ENCODE measurements around the gene IL17C. TPM values are rescaled to one million over a fixed set of nuclear protein-coding genes. Genes with fewer than 3 reads are reported as not detected.

The IL17C gene
- total RNA-seq, 4 donors from 2014 or later: not detected

DNA sequence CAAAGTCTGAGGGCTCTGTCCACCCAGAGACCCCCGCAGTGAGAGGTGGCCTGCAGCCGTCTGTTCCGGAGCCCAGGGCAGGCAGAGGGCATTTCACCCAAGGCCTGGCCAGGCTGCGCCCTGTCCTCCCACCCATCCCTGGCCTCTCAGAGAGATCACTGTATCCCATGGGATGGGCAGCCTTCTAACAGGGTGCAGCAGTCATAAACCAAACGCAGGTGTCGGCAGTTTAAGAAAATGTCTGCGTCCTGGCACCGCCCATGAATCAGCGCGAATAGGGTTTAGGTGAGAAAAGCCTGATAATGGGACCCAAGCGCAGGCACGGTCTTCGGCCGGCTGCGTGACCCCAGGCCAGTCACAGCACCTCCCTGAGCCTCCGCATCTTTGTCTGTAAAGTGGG is 7.1 kb downstream of the IL17C start:
- no peaks in the 10 kb centered on the region for H3K9me3 ChIP-seq
- no peaks in the 10 kb centered on the region for H3K27me3 ChIP-seq
- H3K4me1 ChIP-seq: no peaks in the 10 kb centered on the region
- no peaks in the 10 kb centered on the region for H3K36me3 ChIP-seq
- DNase-seq: no peak
- H3K27ac ChIP-seq: no peak overlapping the region
- intact Hi-C loops (cut with DNase I; ENCODE audit: low total_unique reads): no loop called here
- no peak overlapping the region for H3K4me3 ChIP-seq
- TF ChIP-seq, protein P1, sequence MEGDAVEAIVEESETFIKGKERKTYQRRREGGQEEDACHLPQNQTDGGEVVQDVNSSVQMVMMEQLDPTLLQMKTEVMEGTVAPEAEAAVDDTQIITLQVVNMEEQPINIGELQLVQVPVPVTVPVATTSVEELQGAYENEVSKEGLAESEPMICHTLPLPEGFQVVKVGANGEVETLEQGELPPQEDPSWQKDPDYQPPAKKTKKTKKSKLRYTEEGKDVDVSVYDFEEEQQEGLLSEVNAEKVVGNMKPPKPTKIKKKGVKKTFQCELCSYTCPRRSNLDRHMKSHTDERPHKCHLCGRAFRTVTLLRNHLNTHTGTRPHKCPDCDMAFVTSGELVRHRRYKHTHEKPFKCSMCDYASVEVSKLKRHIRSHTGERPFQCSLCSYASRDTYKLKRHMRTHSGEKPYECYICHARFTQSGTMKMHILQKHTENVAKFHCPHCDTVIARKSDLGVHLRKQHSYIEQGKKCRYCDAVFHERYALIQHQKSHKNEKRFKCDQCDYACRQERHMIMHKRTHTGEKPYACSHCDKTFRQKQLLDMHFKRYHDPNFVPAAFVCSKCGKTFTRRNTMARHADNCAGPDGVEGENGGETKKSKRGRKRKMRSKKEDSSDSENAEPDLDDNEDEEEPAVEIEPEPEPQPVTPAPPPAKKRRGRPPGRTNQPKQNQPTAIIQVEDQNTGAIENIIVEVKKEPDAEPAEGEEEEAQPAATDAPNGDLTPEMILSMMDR (IDR thresholded peaks at IDR 0.05): no peak
- TF ChIP-seq POLR2A (IDR thresholded peaks at IDR 0.05): no peak

DNA sequence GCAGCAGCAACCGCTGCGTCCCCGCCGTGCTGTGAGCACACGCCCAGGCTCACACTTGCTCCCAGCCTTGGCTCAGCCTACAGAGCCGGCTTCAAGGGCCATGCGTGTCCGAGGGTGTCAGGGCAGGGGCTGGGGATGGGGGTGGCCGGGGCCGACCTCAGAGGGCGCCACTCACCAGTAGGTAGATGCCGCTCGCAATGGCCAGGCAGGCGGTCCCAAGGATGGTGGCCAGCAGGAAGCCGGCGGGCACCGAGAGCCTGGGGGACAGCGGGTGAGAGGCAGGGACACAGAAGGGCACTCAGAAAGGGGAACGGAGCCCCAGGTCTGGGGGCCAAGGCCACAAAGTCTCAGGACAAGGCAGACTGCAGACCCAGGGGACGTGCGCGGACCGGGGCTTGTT is 7.6 kb downstream of the IL17C start:
- intact Hi-C loops (cut with DNase I; ENCODE audit: low total_unique reads): no loop called here
- no peaks in the 10 kb centered on the region for H3K9me3 ChIP-seq
- no peak overlapping the region for H3K27ac ChIP-seq
- no peaks in the 10 kb centered on the region for H3K36me3 ChIP-seq
- no peaks in the 10 kb centered on the region for H3K4me1 ChIP-seq
- TF ChIP-seq, protein P1 (IDR thresholded peaks at IDR 0.05): no peak
- TF ChIP-seq POLR2A (IDR thresholded peaks at IDR 0.05): no peak
- no peaks in the 10 kb centered on the region for H3K27me3 ChIP-seq
- H3K4me3 ChIP-seq: no peak overlapping the region
- no peak for DNase-seq

DNA sequence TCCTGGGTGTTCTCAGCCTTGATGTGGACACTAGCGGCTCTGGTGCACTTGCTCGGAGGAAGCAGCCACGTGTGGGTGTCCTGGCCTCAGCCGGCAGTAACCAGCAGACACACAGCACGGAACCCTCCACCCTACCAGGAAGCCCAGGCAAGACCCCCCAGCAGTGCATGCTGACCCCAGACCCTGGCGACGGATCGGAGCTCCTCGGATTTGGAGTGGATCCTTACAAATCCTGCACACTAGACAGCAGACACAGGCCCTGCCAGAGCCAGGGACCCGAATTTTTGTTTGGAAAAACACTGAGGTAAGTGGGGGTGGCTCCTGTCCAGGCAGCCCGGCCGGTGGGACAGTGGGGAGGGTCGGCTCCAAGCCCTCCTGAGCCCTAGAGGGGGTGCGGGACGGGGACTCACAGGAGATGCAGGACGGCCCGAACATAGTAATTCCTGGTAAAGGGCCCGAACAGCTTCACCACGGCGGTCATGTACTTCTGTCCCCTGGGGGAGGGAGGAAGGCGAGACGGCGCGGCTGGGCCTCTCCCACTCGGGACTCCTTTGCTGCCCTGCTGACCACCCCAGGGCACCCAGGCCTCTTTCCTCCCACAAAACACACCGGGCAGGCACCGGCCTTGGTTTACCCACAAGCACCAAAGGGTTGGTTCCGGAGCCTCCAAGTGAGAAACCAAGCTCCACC is 8.1 kb downstream of the IL17C start:
- DNase-seq: no peak
- no peaks in the 10 kb centered on the region for H3K36me3 ChIP-seq
- intact Hi-C loops (cut with DNase I; ENCODE audit: low total_unique reads): no loop called here
- no peaks in the 10 kb centered on the region for H3K27me3 ChIP-seq
- no peaks in the 10 kb centered on the region for H3K9me3 ChIP-seq
- H3K4me3 ChIP-seq: no peak overlapping the region
- H3K27ac ChIP-seq: no peak overlapping the region
- H3K4me1 ChIP-seq: no peaks in the 10 kb centered on the region
- no peak for TF ChIP-seq POLR2A (IDR thresholded peaks at IDR 0.05)

DNA sequence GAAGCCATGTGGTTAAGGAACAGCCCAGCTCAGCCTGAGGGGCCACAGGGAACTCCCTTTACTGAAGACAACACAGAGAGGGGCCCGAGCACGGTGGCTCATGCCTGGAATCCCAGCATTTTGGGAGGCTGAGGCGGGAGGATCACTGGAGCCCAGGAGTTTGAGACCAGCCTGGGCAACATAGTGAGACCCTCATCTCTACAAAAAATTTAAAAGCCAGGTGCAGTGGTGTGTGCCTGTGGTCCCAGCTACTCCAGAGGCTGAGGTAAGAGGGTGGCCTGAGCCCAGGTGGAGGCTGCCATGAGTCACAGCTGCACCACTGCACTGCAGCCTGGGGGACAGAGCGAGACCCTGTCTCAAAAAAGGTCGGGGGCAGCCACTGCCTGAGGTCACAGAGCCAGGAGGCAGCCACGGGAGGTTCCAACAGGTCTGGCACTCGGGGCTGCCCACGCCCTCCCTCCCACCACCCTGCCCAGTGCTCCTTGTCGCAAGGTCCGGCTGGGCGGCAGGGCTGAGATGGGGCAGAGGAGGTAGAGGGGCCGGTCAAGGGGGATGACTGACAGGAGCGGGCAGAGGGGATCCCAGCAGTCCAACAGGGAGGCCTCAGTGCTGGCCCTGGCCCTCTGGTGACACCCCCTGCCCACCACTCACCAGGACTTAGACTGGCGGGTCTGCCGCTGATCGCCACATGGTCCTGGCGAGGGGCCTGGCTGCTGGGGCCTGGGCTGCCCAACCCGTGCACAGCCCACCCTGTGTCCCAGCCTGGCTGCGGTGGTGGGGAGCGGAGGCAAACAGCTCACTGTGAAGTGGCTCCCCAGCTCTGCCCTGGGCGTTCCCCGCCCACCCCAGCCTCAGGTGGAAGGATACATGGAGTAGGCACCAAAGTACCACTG is 9.1 kb downstream of the IL17C start:
- Histone ChIP-seq H3K27me3 (no peaks in the 10 kb centered on the region), H3K36me3 (no peaks in the 10 kb centered on the region), H3K9me3 (no peaks in the 10 kb centered on the region), H3K4me3 (no peak overlapping the region), H3K4me1 (no peaks in the 10 kb centered on the region), H3K27ac (no peak overlapping the region)
- TF ChIP-seq, protein P1 (IDR thresholded peaks at IDR 0.05): no peak
- no peak for TF ChIP-seq POLR2A (IDR thresholded peaks at IDR 0.05)
- no peak for DNase-seq
- intact Hi-C loops (cut with DNase I; ENCODE audit: low total_unique reads): no loop called here

DNA sequence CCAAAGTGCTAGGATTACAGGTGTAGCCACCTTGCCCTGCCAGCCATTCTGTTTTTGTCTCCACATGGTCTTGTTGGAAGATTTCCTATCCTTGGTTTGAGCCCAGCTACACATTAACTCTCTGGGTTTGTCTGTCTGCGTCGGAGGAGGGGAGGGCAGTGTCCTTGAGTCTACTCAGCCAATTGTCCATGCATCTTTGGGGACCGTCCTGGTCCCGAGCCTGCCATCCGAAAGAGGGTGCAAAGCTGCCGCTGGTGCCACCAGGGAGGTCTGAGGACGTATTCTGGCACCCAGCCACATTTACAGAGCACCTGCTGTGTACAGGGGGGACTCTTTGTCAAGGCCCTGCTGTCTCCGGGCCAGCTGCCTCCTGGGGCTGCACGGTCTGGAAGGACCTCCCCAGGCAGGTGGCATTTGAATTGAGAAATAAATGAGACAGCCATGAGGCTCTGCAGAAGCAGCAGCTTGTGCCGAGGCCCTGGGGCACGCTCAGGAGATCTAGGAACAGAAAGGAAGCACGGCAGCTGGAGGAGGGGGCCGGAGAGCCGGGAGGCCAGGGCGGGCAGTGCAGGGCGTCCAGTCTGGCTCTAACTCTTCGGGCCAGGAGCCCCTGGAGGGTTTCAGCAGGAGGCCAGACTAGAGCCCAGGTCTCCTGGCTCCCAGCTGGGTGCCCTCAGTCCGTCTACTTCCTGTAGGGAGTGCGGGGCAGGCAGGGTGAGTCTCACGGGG is 11.0 kb downstream of the IL17C start:
- Histone ChIP-seq H3K27ac (no peak overlapping the region), H3K27me3 (no peaks in the 10 kb centered on the region), H3K4me3 (no peak overlapping the region), H3K36me3 (no peaks in the 10 kb centered on the region), H3K4me1 (no peaks in the 10 kb centered on the region), H3K9me3 (no peaks in the 10 kb centered on the region)
- TF ChIP-seq POLR2A (IDR thresholded peaks at IDR 0.05): no peak
- TF ChIP-seq, protein P1 (IDR thresholded peaks at IDR 0.05): no peak
- intact Hi-C loops (cut with DNase I; ENCODE audit: low total_unique reads): no loop called here
- DNase-seq: no peak

Data from uterus (tissue), 4 donors.